Mucosa of stomach (tissue), 1 donor: ENCODE results near the gene COBL.

Experiments used
- H3K27me3 ChIP-seq: one replicate; pipeline ENCODE4 v1.7.0; 2013; ENCODE audit warnings: mild to moderate bottlenecking, low read length; ENCODE audit not compliant: control insufficient read depth, insufficient read depth
- H3K36me3 ChIP-seq: one replicate; pipeline ENCODE4 v1.7.0; 2013; ENCODE audit warnings: low read length; ENCODE audit not compliant: control insufficient read depth, insufficient read depth
- H3K4me1 ChIP-seq: one replicate; pipeline ENCODE4 v1.7.0; 2013; ENCODE audit warnings: mild to moderate bottlenecking, low read length; ENCODE audit not compliant: control insufficient read depth, insufficient read depth
- H3K4me3 ChIP-seq: one replicate; pipeline ENCODE4 v1.7.0; 2013; ENCODE audit warnings: low read length
- H3K9ac ChIP-seq: one replicate; pipeline ENCODE4 v1.7.0; 2013; ENCODE audit warnings: mild to moderate bottlenecking, low read length, moderate library complexity
- H3K9me3 ChIP-seq: one replicate; pipeline ENCODE4 v1.7.0; 2013; ENCODE audit warnings: mild to moderate bottlenecking, low read length, moderate library complexity; ENCODE audit not compliant: control insufficient read depth
- donor health status: Pancreatic carcinoma.

The COBL gene

DNA sequence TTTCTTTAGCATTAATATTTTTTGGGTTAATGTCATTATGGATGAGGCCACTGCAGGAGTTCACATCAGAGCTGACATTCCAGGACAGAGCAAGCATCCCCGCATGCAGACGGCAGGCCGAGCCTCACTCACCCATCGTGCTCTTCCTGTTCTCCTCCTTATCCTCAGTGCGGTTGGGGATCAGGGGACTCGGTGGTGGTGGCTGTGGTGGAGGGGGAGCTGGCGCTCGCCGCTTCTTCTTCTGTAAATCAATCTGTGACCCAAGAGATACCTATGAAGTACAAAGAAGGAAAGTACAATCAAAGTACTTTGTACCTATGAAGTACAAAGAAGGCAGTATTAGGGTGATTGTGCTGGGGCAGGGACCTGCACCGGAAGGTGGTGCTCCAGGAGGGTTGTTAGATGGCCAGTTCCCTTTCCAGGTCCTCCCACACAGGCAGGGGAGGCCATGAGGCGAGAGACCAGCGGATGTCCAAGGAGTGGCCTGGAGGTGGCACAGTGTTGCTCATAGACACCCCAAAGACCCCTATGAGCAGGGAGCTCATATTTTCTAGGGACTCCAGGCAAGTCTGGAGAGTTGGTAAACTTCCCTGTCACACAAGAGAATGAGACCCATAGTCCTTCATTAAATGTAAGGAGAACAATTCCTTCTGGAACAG is 231.4 kb downstream of the COBL start:
- Histone ChIP-seq H3K9ac (no peak overlapping the region), H3K4me1 (no peaks in the 10 kb centered on the region), H3K27me3 (no peaks in the 10 kb centered on the region), H3K4me3 (no peak overlapping the region), H3K9me3 (no peaks in the 10 kb centered on the region), H3K36me3 (no peaks in the 10 kb centered on the region)

DNA sequence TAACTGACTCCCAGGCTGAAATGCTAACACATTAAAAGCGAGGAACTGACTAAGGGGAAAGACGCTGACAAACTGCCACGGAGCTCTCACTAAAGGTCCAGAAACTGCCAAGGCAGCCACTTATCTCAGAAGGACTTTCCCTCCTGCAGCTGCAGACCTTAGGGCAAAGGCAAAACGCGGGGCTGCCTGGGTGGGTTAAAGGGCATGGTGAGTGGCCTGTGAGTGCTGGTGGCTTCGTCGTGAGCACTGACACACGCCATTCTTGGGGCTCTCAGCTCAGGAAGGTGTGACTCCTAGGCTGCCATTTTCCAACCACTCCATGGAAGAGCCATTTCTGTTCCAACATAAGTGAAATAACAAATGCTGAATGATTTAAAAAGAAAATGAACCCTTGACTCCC is 232.5 kb downstream of the COBL start:
- no peaks in the 10 kb centered on the region for H3K36me3 ChIP-seq
- no peaks in the 10 kb centered on the region for H3K27me3 ChIP-seq
- H3K9me3 ChIP-seq = no peaks in the 10 kb centered on the region
- H3K9ac ChIP-seq = no peak overlapping the region
- H3K4me3 ChIP-seq = no peak overlapping the region
- H3K4me1 ChIP-seq = no peaks in the 10 kb centered on the region

DNA sequence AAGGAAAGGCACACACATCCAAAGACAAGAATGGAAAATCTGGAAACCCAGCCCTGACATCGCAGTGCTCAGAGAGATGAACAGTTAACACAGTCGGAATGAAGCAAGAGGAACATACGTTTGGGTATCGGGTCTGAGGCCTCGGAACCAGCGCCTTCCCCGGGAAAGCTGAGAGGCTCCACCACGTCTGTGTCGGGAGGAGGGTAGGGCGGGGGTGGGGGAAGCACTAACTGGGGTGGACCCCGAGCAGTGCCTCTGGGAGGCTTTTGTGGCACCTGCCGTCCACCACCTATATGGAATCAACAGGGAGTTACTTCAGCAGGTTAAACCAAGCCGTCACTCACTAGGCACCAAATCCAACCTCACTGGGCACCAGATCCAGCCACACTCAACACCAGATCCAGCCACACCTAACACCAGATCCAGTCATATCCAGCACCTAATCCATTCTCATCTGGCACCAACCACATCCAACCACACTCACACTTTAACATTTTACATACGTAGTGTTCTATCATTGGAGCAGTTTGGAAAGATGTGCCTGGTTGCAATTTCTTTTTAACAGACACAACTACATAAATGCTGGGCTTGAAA is 233.6 kb downstream of the COBL start:
- no peak overlapping the region for H3K9ac ChIP-seq
- no peak overlapping the region for H3K4me3 ChIP-seq
- H3K4me1 ChIP-seq = no peaks in the 10 kb centered on the region
- no peaks in the 10 kb centered on the region for H3K36me3 ChIP-seq
- no peaks in the 10 kb centered on the region for H3K9me3 ChIP-seq
- no peaks in the 10 kb centered on the region for H3K27me3 ChIP-seq

DNA sequence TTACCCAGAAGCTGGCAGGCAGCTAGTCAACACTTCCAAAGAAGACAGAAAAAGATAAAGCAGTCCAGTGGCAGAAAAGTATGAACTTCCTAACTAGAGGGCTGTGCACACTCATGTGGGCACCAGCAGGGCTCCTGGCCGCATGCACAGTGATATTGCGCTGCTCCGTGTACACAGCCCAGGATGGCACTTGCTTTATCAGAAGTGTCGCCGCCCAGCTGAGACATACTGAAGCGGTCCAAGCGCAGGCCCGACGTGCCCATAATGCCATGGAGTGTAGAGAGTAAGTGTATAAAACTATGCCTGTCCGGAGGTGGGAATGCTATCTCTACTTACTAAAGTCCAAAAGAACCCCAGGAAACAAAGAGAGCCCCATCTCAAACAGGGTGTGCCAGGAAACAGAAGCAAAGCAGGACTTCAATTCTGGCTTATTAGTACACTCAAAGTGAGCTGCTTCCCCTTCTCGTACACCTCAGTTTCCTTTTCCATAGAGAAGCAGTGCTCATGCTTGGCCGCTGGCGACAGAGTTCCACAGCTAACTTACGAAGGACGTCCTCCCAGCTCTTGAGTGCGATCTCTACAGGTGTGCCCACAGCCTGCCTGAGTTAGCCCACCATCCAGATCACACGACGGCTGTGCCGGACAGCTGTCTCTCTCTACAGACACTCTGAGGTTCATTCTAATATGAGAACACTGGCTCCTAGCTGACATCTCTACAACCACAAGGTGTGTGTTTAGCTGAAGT is 234.3 kb downstream of the COBL start:
- Histone ChIP-seq H3K4me1 (no peaks in the 10 kb centered on the region), H3K9me3 (no peaks in the 10 kb centered on the region), H3K36me3 (no peaks in the 10 kb centered on the region), H3K27me3 (no peaks in the 10 kb centered on the region), H3K9ac (no peak overlapping the region), H3K4me3 (no peak overlapping the region)

DNA sequence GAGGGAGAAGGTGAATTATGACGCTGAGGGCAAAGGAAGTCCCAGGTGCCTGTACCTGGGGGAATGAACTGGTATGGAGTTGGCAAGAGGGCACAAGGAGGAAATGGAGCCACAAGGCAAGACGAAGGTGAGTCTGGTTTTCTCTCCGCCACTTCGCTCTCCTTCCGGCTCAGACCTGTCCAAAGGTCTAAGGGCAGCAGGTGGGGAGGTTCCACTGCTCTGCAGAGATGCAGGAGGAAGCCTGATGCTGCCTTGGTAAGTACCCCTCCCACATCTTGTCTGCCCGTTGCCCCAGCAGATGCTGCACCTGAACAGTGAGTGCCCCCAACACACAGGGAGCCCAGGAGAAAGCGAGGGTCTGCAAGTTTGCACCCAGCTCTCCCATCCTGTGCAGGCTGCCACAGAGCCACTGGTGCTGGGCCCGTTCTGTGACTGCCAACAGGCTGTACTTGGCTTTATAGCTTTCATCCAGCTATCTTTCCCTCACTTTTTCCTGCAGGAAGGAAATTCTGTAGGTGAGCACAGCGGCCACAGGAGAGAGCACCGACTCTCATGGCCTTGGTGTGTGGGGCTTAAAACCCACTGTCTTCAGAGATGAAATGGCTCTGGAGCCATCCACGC is 235.2 kb downstream of the COBL start:
- H3K36me3 ChIP-seq = no peaks in the 10 kb centered on the region
- no peaks in the 10 kb centered on the region for H3K27me3 ChIP-seq
- H3K4me1 ChIP-seq = no peaks in the 10 kb centered on the region
- H3K9me3 ChIP-seq = no peaks in the 10 kb centered on the region
- H3K9ac ChIP-seq = no peak overlapping the region
- H3K4me3 ChIP-seq = no peak overlapping the region

DNA sequence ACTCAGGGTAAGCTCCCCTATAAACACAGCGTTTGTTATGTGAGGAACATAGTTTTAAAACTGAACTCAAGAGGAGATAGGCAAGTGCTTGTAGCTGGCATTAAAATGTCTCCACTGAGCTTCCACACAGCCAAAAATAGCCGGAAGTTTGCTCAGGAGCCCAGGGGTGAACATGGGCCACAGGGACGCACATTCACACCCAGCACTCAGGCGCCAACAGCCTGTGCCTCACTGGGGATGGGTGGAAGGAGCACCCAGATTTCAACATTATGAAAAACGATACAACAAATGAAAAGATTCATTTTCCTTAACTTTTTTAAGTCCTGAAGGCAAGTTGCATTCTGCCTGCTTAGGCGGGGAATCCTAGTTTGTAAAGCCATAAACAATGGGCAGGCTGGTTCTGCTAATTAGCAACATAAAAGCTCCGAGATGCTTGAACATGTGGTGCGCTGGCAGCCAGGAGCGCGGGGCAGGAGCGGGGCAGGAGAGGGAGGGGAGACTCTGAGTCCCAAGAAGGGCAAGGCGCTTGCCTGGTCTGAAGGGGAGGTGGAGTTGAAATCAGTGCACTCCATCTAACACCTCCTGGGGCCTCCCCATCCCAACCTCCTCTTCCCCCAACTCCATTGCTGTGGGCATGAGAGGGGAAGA is 235.9 kb downstream of the COBL start:
- no peak overlapping the region for H3K4me3 ChIP-seq
- H3K4me1 ChIP-seq = no peaks in the 10 kb centered on the region
- H3K9ac ChIP-seq = no peak overlapping the region
- H3K9me3 ChIP-seq = no peaks in the 10 kb centered on the region
- no peaks in the 10 kb centered on the region for H3K36me3 ChIP-seq
- no peaks in the 10 kb centered on the region for H3K27me3 ChIP-seq

DNA sequence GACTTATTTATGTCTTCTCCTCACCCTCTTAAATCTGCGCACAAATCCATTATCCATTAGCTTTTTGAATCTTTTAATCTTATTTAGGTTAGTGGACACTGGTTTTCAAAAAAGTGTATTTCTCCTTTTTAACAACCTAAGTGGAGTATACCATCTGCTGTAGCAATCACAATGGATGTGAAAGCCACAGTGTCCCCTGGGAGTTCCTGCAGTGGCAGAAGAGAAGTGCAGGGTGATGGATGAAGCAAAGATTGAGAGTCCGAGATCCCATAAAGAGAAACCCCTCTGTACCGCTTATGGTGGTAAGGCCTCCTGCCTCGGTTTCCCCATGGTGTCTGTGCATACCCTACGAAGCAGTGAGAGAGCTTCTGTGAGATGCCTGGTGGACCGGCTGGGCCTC is 236.4 kb downstream of the COBL start:
- H3K27me3 ChIP-seq = no peaks in the 10 kb centered on the region
- no peaks in the 10 kb centered on the region for H3K9me3 ChIP-seq
- H3K36me3 ChIP-seq = no peaks in the 10 kb centered on the region
- H3K4me3 ChIP-seq = no peak overlapping the region
- H3K9ac ChIP-seq = no peak overlapping the region
- H3K4me1 ChIP-seq = no peaks in the 10 kb centered on the region

DNA sequence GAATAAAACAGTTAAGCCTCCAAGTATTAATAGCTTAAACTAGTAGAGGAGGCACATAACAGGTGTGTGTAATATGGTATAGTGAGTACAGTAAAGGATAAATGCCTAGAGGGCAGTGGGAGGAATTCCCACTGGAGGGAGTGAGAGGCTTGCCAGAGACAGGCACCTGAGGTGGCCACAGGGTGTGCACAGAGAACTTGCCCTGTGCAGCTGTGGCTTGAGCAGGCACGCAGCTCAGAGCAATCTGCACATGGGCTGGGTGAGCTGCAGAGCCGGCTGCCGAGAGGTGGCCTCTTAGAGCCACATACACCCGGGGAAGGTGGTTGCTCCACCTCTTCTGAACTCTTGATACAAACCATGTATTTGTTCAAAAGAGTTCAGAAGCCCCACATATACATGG is 237.1 kb downstream of the COBL start:
- Histone ChIP-seq H3K9me3 (no peaks in the 10 kb centered on the region), H3K9ac (no peak overlapping the region), H3K4me1 (no peaks in the 10 kb centered on the region), H3K36me3 (no peaks in the 10 kb centered on the region), H3K27me3 (no peaks in the 10 kb centered on the region), H3K4me3 (no peak overlapping the region)

DNA sequence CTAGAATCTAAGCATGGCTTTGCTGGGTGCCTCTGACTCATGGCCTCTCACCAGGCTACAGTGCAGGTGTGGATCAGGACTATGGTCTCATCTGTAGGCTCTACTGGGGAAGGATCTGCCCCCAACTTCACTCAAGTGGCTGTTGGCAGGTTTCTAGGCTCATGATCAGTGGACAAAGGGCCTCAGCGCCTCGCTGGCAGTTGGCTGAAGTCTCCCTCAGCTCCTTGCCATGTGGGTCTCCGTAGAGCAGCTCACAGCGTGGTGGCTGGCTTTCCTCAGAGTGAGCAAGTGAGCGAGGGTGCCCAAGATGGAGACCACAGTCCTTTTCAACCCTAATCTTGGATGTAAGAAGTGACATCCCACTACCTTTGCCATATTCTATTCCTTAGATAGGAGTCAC is 238.0 kb downstream of the COBL start:
- no peak overlapping the region for H3K9ac ChIP-seq
- no peaks in the 10 kb centered on the region for H3K27me3 ChIP-seq
- no peak overlapping the region for H3K4me3 ChIP-seq
- no peaks in the 10 kb centered on the region for H3K4me1 ChIP-seq
- H3K36me3 ChIP-seq = no peaks in the 10 kb centered on the region
- H3K9me3 ChIP-seq = no peaks in the 10 kb centered on the region

DNA sequence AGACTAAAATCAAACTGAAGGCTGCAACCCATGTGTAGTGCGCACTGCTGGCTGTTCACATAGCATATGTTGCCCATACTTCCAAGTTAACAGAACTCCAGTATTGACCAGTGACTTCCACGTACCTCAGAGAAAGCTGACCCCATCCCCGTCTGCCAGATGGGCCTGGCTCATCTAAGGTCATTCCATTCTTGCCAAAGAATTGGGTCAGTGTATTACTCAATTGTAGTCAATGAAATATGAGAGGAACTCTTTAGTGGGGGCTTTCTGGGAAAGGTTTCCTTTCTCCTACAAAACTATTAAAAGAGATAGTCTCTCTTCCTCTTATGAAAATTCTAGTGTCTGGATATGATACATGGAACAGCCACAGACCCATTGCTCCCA is 238.6 kb downstream of the COBL start:
- Histone ChIP-seq H3K4me1 (no peaks in the 10 kb centered on the region), H3K36me3 (no peaks in the 10 kb centered on the region), H3K9me3 (no peaks in the 10 kb centered on the region), H3K4me3 (no peak overlapping the region), H3K27me3 (no peaks in the 10 kb centered on the region), H3K9ac (no peak overlapping the region)

DNA sequence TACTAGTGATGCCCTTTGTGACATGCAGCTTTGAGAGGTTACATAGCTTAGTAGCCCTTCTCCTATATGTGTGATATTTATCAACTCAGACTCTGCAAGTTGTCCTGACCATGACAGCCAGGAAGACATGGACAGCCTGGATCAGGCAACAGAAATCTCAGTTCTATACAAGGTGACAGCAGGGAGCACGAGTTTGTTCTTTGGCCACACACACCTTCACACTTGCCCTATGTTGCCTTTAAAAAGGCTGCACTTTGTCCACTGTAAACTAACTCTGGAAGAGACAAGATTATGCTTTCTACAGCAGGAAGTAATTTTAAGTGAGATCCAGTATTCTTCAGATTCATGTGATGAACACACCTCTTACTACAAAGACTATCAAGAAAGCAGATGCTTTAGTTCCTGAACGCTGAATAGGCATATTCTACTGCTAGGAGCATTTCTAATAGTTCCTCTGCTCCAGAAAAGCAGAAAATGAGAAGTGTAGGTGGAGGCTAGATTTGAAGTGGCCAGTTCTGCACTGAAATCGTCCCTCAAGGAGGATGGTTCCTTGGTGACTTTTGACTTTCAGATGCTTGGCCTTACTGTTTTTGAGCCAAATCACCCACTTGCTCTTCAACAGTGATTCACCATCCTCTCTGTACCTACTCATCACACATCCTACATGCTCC is 239.2 kb downstream of the COBL start:
- Histone ChIP-seq H3K9me3 (no peaks in the 10 kb centered on the region), H3K4me3 (no peak overlapping the region), H3K27me3 (no peaks in the 10 kb centered on the region), H3K4me1 (no peaks in the 10 kb centered on the region), H3K9ac (no peak overlapping the region), H3K36me3 (no peaks in the 10 kb centered on the region)
